Measurements from ENCODE around the gene STXBP6.
"Not testable (repeated sequence)": the region's sequence is repeated elsewhere in the genome, so short reads cannot be mapped to it uniquely, and the experiment has no call there.

STXBP6 gene

DNA sequence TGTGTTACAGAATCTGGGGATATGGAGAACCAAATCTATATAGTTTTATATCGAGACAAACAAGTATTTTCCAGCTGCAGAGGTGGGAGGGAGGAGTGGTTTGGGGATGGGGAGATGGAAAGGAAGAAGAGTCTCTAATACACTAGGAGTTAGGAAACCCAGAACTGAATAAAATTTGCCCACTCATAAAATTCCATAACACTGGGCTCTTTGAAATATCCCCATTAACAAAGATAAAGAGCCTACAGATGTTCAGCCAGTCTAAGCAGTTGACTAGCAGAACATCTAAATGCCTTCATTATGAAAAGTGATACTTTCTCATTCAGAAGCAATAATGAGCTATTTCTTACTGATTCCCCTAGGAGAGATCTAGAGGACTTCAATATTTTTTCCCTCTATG lies 264.2 kb downstream of the STXBP6 start:
- DNase-seq = no peak

DNA sequence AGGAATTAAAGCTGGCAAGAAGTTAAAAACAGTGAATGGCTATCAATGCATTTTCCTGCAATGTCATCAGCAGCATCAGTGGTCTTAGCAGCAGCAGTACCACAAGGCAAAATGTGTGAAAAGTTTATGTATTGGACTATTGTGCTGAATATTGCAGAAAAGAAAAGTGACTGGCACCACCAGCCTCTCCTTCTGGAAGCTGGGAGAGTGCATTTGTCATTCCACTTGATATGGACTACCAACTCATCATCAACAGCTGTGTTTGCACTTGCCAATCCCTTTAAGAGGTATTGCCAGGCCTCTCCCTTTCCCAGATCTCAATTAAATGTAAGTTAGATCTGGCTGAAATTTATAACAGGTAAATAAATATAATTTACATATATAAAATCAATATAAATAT lies 265.0 kb downstream of the STXBP6 start:
- no peak for DNase-seq

DNA sequence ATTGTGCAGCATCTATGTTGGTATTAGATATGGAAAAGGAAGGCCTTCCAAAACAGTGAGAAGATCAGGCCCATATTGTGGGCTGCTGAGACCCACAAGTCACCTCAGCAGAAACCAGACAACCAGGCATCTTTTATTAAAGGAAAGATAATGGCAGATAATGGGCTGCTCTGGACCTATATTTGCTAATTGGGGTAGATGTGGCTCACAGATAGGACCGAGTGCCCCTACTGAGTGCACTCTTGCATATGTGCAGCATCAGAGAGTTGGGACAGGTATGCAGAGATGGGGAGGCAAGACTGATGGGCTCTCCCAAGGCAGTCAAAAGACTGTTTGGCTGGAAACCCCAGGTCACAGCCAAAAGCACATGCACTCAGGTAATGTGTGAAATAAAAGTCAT lies 266.2 kb downstream of the STXBP6 start:
- DNase-seq = no peak

DNA sequence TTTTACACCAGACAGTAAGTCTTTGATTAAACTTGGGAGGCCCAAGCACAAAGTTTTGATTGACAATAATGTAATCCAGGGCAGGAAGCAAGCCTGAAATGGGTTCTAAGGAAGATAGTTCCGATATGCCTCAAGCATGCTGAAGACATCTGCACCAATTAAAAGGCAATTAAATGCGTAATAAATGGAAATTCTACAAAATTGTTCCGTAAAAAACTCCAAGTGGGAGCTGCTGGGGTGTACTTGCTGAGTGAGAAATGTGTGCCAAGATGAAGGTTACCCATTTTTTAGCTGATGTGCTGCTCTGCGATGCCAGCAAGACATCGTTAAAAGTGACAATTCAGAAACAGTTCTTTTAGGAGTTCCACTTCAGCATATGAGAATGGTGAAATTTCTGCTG lies 269.7 kb downstream of the STXBP6 start:
- no peak for DNase-seq

DNA sequence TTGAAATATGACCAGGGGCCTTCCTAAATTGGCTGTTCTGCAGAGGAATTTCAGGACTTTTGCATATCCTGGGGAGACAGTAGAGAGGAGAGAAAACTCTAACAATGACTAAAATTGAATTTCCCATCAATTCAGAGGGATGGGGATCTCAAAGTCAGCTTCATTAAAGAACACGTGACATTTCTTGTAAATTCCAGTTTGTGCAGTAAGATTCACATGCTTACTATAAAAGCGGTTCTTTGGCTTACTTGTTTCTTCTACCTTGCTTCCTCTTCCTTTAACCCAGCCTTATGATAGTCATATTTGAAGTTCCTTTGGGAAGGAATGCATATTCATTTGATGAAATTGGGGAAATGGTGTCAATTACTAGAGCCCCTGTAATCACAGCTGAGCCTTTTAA lies 272.3 kb downstream of the STXBP6 start:
- DNase-seq = no peak

DNA sequence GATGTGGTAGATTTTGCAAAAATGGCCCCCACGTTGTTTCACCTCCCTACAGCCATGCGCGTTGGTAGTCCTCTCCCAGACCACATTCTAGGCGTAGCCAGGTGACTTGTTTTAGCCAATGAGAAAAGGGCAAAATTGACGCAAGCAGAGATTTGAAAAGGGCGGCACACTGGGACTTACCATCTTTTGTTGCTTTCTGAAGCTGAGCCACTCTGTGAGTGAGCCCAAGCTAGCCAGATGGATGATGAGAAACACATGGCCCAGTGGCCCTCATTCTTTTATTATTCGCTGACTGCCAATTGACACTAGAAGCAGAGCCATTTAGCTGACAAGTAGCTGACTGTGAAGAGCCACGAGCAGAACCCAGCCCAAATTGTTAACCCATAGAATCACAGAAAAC lies 274.0 kb downstream of the STXBP6 start:
- no peak for DNase-seq

DNA sequence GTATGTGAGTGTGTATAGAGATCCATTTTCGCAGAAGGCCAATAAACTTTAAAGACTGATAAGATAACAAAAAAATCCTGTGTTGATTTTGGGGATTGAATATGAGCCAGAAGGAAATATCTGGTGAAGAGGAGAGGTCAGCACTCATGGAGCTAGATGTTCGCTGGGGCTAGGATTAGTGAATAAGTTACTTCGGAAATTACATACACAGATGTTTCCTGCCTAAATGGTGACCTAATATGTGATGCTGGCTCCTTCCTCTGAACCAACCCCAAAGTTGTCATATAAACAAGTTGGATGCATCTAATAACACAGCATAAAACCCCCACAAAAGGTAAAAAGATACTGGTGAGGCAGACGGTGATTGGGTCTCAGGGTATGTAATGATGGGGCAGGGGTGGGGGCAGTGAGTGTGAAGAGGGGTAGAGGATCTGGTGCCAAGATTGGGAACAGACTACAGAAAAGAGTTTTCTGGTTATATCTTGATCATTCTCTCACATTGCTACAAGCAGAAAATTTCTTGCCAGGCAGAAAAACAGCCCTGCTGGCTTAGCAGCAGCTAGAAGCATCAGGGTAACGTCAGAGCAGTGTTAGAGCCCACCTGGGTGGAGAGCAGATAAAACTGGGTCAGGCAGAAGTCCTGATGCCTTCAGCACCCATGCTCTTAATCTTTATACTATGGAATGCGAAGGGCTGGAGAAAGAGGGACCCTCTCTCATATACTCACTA lies 275.6 kb downstream of the STXBP6 start:
- no peak for DNase-seq

DNA sequence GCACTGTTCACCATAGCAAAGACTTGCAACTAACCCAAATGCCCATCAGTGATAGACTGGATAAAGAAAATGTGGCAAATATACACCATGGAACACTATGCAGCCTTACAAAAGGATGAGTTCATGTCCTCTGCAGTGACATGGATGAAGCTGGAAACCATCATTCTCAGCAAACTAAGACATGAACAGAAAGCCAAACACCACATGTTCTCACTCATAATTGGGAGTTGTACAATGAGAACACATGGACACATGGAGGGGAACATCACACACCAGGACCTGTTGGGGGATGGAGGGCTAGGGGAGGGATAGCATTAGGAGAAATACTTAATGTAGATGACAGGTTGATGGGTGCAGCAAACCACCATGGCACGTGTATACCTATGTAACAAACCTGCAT lies 276.4 kb downstream of the STXBP6 start:
- DNase-seq = not testable (repeated sequence)

DNA sequence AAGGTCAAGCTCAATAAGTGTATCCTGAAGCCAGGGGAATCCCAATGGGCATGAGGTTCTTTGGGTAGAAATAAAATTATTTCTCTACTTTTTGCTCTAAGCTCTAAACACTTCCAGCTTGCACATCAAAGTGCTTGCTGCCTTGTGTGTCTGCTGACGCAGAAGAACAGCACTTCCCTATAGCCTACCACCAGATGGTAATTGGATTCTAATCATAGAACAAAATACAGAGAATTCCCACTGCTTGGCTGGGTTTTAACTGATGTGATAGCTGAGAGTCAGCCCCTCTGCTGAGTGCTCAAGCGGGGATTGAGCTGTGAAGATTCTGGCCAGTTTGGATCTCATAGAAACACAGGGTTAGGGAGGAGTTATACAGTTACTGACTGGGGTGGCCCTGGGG lies 283.5 kb downstream of the STXBP6 start:
- no peak for DNase-seq

DNA sequence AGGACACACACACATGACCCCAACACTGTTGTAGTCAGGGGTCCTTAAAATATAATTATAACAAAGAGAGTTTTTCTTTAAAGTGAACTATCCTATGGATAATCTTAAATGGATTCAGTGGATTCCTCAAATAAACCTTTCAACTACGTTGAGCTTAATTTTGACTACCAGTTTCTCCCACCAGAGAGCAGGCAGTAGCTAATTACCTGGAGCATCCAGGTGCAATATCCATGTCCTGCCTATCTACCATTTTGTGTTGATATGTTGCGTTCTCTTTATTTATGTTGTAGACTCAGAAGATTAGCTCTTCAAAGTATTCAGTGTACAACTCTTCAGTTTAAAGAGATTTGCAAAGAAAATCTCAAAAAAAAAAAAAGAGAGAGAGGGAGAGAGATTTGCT lies 288.8 kb downstream of the STXBP6 start:
- DNase-seq = no peak

Measured in activated T-cell treated with anti-CD3 and anti-CD28 coated beads, Interleukin-2, amount 50 U/mL, for 48 hours (primary cell).